ENCODE measurements around the gene DDB1.
"Not testable (repeated sequence)": the region's sequence is repeated elsewhere in the genome, so short reads cannot be mapped to it uniquely, and the experiment has no call there.

DDB1 gene

GRCh38 chr11:61265357-61265756 is 67.5 kb downstream of the DDB1 start:
- no peak for DNase-seq

GRCh38 chr11:61264795-61265194 is 68.1 kb downstream of the DDB1 start:
- no peak for DNase-seq

DNA sequence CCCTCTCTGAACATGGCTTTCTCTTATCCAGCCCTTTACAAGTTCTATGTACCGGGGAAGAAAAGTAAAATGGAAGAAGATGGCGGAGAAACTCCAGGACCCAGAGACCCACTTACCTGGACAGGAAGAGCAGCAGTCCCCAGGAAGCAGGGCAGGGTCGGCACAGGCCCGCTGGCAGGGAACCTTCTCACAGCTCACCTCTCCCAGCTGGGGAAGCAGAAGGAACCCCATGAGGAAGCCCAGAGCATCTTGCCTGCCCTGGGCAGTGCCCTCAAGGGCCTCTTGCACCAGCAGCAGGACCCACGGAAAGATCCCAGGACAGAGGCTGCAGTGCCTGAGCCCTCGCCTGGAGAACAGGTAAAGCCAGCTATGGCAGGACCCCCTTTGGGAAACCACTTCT is 68.5 kb downstream of the DDB1 start:
- DNase-seq: no peak

GRCh38 chr11:61259363-61259762 is 73.5 kb downstream of the DDB1 start:
- DNase-seq: no peak

GRCh38 chr11:61258546-61258945 is 74.4 kb downstream of the DDB1 start:
- DNase-seq: no peak

DNA sequence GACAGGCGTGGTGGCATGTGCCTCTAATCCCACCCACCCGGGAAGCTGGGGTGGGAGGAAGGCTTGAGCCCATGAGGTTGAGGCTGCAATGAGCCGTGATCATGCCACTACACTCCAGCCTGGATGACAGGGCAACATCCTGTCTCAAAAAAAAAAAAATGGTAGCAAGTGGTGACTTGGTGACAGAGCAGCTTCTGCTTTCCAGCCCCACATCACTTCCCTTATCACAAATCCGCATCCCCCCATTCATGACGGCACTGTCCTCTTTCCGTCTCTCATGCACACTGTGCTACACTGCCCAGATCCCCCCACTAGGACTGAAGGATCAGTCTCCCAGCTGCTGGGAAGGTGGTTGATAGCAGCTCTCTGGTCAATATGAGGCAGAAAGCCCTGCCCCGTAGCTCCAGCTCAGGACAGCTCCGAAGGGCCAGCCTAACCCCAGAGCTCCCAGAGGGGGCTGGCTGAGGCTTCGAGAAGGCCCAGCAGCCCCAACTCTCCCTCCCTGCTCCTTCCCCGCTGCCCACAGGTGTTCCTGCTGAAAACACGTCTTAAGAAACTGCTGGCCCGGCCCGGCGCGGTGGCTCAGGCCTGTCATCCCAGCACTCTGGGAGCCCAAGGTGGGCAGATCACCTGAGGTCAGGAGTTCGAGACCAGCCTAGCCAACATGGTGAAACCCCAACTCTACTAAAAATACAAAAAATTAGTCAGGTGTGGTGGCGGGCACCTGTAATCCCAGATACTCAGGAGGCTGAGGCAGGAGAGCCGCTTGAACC is 76.0 kb downstream of the DDB1 start:
- DNase-seq: no peak

- no peak for DNase-seq
Observed at GRCh38 chr11:61254403-61255025, 78.4 kb downstream of the DDB1 start.

DNA sequence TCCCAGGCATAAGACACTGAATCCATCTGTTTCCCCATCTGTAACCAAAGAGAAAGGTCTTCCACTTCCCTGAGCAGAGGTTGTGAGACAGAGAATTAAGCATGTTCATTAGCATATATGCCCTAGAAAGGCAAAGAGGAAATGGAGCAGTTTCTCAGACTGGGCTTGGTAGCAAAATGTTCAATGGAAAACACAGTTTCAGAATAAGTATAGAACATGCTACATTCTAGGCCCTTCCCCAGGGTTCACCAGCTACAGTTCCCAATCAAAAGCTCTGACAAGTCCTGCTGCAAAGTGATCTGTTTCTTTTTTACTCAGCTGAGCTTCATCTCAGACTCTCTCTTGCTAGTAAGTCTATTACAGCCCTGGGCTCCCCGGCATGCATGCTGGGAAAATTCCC is 80.6 kb downstream of the DDB1 start:
- not testable (repeated sequence) for DNase-seq

GRCh38 chr11:61250796-61251765 is 81.8 kb downstream of the DDB1 start:
- not testable (repeated sequence) for DNase-seq
